ENCODE measurements around the gene PPP1CB.
"Not testable (repeated sequence)": the region's sequence is repeated elsewhere in the genome, so short reads cannot be mapped to it uniquely, and the experiment has no call there.

PPP1CB gene

DNA sequence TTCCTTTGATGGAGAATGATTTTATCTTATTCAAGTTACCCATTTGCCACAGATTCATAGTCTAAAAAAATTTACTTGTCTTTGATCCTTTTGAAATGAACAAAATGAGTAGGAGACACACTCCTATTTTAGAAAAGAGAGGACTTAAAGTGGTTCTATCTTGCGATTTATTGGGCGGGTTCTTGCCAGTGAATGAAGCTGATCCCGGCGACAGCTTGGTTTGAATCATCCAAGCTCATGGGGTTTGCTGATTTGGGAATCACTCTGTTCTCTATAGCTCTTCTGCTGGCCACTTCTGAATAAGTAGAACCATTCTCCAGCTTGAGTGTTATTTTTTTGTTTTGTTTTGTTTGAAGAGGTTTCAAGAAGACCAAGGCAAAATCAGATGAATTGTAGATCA is 25.5 kb upstream of the PPP1CB start:
- Mint-ChIP-seq H3K36me3 (no peaks in the 10 kb centered on the region), H3K27ac (no peak overlapping the region)
- ATAC-seq: no peak

DNA sequence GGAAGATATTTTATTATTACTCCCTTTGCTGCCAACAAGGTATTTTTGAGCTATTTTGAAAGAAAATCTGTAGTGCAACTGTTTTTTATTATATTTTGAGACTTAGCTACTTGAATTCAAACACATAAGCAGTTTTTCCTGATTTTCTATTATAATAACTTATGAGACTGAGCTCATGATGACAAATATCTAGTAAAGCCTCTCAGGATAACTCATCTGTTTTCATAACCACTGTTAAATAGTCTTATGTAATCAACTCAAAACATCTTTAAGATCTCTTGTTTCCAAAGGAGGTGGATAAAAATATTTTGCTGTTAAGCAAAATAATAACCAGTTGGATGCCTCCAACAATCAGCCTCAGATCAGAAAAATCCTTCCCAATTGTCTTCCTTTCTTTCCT is 21.9 kb upstream of the PPP1CB start:
- no peak for ATAC-seq
- H3K9me3 Mint-ChIP-seq: no peaks in the 10 kb centered on the region
- H3K4me3 Mint-ChIP-seq: no peak overlapping the region
- no peaks in the 10 kb centered on the region for H3K36me3 Mint-ChIP-seq
- no peaks in the 10 kb centered on the region for H3K4me1 Mint-ChIP-seq
- H3K27ac Mint-ChIP-seq: no peak overlapping the region
- DNase-seq (ENCODE audit: low spot score in 2 of 2): no peak

More for the DNA sequence above, 25.5 kb upstream of the PPP1CB start:
- H3K9me3 Mint-ChIP-seq: no peaks in the 10 kb centered on the region
- H3K4me3 Mint-ChIP-seq: no peak overlapping the region
- DNase-seq (ENCODE audit: low spot score in 2 of 2): no peak
- no peaks in the 10 kb centered on the region for H3K4me1 Mint-ChIP-seq

DNA sequence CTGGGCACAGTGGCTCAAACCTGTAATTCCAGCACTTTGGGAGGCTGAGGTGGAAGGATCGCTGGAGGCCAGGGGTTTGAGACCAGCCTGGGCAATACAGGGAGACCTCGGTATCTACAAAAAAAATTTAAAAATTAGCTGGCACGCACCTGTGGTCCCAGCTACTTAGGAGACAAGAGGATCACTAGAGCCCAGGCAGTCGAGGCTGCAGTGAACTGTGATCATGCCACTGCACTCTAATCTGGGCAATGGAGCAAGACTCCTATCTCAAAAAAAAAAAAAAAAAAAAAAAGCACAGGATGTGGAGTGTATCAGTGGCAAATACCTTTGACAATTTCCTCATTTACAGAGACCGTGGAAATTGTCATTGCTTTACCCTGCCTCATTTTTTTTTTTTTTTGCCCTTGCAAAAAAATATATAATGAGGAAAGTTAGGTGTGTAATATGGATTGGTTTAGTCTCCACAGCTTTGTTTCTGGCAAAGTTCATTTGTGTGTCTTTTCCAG is 20.9 kb upstream of the PPP1CB start:
- H3K36me3 Mint-ChIP-seq: no peaks in the 10 kb centered on the region
- ATAC-seq (no peak), DNase-seq (ENCODE audit: low spot score in 2 of 2) (no peak)
- H3K27ac Mint-ChIP-seq: no peak overlapping the region
- no peak overlapping the region for H3K4me3 Mint-ChIP-seq
- H3K9me3 Mint-ChIP-seq: no peaks in the 10 kb centered on the region
- no peaks in the 10 kb centered on the region for H3K4me1 Mint-ChIP-seq

DNA sequence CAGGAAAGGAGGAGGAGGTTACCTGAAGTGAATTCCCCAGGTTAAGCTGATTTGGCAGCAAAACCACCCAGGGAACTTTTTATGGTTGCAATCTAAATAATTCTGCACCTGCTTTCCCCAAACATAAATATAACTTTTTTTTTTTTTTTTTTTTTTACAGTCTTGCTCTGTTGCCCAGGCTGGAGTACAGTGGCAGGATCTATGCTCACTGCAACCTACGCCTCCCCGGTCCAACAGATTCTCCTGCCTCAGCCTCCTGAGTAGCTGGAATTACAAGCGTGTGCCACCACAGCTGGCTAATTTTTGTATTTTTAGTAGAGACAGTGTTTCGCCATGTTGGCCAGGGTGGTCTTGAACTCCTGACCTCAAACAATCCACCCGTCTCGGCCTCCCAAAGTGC is 16.1 kb upstream of the PPP1CB start:
- Mint-ChIP-seq H3K4me3 (no peak overlapping the region), H3K9me3 (peaks cover 5% of the 10 kb centered on the region), H3K27ac (no peak overlapping the region), H3K4me1 (no peaks in the 10 kb centered on the region), H3K36me3 (no peaks in the 10 kb centered on the region)
- ATAC-seq (no peak), DNase-seq (ENCODE audit: low spot score in 2 of 2) (no peak)

DNA sequence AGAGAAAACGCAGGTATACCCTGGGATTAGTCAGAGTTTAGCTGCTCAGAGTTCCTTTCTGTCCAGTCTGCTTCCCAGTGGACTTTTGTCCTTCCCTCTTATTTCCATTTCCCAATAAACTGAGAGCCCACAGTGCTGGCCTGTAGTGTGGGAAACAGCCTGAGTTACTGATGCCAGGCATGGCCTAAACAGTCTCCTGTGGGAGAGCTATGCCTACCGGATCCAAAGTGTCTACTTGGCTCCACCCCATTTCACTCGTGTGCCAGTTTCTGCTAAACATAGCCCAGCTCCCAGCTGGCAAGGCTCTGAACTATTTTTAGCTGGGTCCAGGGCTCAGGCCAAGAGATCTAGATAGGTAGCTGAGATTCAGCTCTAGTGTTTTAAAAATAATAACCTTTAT is 15.6 kb upstream of the PPP1CB start:
- no peak for ATAC-seq
- no peak for DNase-seq (ENCODE audit: low spot score in 2 of 2)
- Mint-ChIP-seq H3K4me3 (no peak overlapping the region), H3K27ac (no peak overlapping the region), H3K9me3 (peaks cover 5% of the 10 kb centered on the region), H3K4me1 (no peaks in the 10 kb centered on the region), H3K36me3 (no peaks in the 10 kb centered on the region)

DNA sequence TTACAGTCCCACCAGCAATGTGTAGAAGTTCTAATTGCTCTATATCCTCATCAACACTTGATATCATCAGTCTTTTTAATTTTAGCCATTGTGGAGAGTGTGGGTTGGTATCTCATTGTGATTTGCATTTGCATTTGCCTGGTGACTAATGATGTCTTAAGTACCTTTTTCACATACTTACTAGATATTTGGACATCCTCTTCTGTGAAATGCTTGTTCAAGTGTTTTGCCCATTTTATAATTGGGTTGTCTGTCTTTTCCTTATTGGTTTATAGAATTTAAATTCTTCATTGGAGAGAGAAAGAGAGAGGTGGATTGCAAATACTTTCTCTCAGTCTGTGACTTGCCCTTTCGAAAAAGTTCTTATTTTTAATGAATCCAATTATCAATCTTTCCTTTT is 14.0 kb upstream of the PPP1CB start:
- no peak overlapping the region for H3K27ac Mint-ChIP-seq
- H3K9me3 Mint-ChIP-seq: peaks cover 5% of the 10 kb centered on the region
- H3K4me3 Mint-ChIP-seq: no peak overlapping the region
- H3K36me3 Mint-ChIP-seq: no peaks in the 10 kb centered on the region
- no peaks in the 10 kb centered on the region for H3K4me1 Mint-ChIP-seq
- DNase-seq (ENCODE audit: low spot score in 2 of 2): no peak
- no peak for ATAC-seq

DNA sequence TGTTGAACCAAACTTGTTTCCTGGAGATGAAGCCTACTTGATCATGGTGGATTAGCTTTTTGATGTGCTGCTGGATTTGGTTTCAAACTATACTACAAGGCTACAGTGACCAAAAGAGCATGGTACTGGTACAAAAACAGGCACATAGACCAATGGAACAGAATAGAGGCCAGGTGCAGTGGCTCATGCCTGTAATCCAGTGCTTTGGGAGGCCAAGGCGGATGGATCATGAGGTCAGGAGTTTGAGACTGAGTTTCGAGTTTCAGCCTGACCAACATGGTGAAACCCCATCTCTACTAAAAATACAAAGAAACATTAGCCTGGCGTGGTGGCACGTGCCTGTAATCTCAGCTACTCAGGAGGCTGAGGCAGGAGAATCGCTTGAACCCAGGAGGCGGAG is 9.0 kb upstream of the PPP1CB start:
- not testable (repeated sequence) for DNase-seq (ENCODE audit: low spot score in 2 of 2); H3K36me3 Mint-ChIP-seq; H3K27ac Mint-ChIP-seq

DNA sequence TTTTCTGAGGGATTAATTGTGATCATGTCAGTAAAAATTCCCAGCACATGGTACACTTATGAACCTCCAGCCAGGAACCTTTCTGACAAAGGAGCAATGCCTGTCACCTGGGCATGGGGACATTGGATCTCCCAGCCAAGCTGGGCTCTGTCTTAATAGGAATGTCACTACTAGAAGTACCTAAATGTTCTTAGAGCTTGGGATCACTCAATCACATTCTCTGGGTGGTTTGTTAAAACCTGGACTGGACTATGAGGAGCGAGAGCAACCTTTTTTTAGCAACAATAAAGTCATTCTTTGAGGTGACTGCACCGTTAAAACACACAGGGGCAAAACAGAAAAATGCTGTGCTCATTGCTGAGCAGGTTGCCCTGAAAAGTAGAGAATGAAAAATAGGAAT is 6.4 kb upstream of the PPP1CB start:
- H3K4me1 Mint-ChIP-seq: peaks cover 22% of the 10 kb centered on the region
- DNase-seq (ENCODE audit: low spot score in 2 of 2): no peak

More for the DNA sequence above, 9.0 kb upstream of the PPP1CB start:
- H3K9me3 Mint-ChIP-seq, ATAC-seq, H3K4me1 Mint-ChIP-seq, H3K4me3 Mint-ChIP-seq: not testable (repeated sequence)

DNA sequence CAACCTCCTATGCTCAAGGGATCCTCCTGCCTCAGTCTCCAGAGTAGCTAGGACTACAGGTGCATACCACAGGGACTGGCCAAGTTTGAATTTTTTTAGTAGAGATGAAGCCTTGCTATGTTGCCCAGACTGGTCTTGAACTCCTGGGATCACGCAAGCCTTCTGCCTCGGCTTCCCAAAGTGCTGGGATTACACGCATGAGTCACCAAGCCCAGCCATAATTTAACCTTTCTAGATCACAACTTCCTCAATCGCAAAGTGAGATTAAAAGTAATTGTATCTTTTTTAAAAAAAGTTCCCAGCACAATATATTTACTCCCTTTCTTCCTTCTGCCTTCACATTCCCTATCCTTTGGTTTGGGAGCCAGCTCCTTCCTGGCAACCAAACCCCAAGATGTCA is 5.8 kb upstream of the PPP1CB start:
- H3K4me3 Mint-ChIP-seq: no peak overlapping the region
- no peak for DNase-seq (ENCODE audit: low spot score in 2 of 2)
- no peaks in the 10 kb centered on the region for H3K9me3 Mint-ChIP-seq
- peaks cover 8% of the 10 kb centered on the region for H3K36me3 Mint-ChIP-seq
- no peak overlapping the region for H3K27ac Mint-ChIP-seq
- H3K4me1 Mint-ChIP-seq: peaks cover 29% of the 10 kb centered on the region
- ATAC-seq: no peak

More for the DNA sequence above, 6.4 kb upstream of the PPP1CB start:
- Mint-ChIP-seq H3K36me3 (peaks cover 1% of the 10 kb centered on the region), H3K27ac (no peak overlapping the region), H3K9me3 (no peaks in the 10 kb centered on the region), H3K4me3 (no peak overlapping the region)
- ATAC-seq: no peak

DNA sequence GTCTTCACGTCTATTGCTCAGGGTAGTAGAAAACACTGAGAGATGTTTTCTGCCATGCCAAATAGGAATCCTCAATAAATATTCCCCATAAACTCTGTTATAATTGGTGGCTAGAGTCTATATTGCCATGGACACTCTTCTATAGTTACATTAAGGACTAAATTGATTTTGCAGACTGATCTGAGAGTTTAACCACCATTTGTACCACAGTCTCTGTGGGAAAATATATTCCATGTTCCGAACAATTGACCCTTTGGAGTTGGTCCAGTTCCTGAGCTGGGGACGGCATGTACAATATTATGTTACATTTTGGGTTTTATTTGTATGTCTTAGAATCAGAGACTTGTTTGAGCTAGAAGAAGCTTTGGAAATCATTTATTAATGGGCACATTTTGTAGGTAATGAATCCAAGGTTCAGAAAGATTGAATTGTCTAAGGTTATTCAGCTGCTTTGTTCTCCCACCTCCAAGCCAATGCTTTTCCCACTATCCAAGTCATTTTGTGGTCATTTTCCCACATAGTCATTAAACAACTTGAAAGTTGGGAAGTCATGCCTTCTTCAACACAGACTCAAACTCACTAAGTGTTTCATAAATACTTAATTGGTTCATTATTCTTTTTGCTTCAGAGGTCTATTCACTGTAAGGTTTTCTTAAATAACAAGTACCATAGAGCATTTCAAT is 5.1 kb upstream of the PPP1CB start:
- DNase-seq (ENCODE audit: low spot score in 2 of 2): no peak
- no peak for ATAC-seq
- Mint-ChIP-seq H3K27ac (no peak overlapping the region), H3K36me3 (peaks cover 14% of the 10 kb centered on the region), H3K4me3 (no peak overlapping the region), H3K9me3 (no peaks in the 10 kb centered on the region), H3K4me1 (peaks cover 29% of the 10 kb centered on the region)

DNA sequence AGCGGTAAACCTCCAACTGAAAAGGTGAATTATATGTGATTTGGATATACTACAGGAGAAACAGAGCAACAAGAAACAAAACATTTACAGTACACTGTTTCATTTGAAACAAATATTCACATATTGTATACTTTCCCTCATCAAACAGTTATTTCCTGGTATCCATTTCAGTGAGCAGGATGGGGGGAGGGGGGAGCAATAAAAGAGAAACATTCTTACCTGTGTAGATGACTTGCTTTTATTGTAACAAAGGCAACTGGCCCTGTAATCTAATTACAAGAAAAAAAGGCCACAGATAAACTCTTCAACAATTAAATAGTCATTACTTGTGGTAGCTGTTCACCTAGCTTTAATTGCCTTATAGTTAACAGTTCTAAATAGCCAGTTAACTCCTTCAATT is 3.9 kb upstream of the PPP1CB start:
- Mint-ChIP-seq H3K36me3 (peaks cover 26% of the 10 kb centered on the region), H3K27ac (peak overlapping the region; percentile 97), H3K4me3 (peak overlapping the region; percentile 60), H3K9me3 (no peaks in the 10 kb centered on the region), H3K4me1 (peaks cover 29% of the 10 kb centered on the region)
- no peak for DNase-seq (ENCODE audit: low spot score in 2 of 2)
- no peak for ATAC-seq

DNA sequence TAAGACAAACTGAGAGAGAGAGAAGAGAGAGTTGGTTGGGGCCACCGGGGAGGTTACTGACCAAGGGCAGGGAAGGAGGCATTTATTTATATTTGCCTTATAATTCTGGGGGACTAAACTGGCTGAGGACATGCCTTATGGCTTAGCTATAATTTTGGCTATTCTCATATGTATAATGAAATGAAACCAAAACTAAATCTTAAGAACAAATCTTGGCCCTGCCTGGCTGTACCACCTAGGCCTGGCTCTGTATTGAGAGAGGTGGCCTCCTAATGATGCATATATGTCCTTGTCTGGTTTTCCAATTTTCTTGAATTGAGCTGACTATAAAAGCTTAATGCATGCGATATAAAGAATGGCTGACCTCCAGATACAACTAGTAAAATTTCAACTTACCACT is 3.5 kb upstream of the PPP1CB start:
- peak overlapping the region; percentile 60 for H3K4me3 Mint-ChIP-seq
- peak overlapping the region; percentile 97 for H3K27ac Mint-ChIP-seq
- ATAC-seq: no peak
- peaks cover 29% of the 10 kb centered on the region for H3K4me1 Mint-ChIP-seq
- DNase-seq (ENCODE audit: low spot score in 2 of 2): no peak
- peaks cover 31% of the 10 kb centered on the region for H3K36me3 Mint-ChIP-seq
- no peaks in the 10 kb centered on the region for H3K9me3 Mint-ChIP-seq

DNA sequence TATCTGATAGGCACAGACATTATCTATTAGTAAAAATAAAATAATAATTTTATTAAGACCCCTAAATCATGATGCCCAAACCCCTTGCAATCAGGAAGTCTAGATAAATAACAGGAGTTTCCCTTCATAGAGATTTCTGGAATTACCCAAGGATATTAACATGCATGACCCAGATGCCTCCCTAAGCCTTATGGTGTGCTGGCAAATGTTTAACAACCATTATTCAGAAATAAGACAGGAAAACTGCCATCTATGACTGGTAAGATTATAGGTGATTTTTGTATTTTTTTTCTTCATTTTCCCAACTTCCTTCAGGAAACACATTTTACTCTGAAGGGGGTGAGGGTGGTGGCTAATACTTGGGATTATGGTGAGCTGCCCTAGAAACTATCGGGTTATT is 2.7 kb upstream of the PPP1CB start:
- no peak for DNase-seq (ENCODE audit: low spot score in 2 of 2)
- H3K4me1 Mint-ChIP-seq: peaks cover 29% of the 10 kb centered on the region
- H3K27ac Mint-ChIP-seq: peak overlapping the region; percentile 97
- H3K4me3 Mint-ChIP-seq: peak overlapping the region; percentile 60
- H3K36me3 Mint-ChIP-seq: peaks cover 36% of the 10 kb centered on the region
- no peaks in the 10 kb centered on the region for H3K9me3 Mint-ChIP-seq
- no peak for ATAC-seq

DNA sequence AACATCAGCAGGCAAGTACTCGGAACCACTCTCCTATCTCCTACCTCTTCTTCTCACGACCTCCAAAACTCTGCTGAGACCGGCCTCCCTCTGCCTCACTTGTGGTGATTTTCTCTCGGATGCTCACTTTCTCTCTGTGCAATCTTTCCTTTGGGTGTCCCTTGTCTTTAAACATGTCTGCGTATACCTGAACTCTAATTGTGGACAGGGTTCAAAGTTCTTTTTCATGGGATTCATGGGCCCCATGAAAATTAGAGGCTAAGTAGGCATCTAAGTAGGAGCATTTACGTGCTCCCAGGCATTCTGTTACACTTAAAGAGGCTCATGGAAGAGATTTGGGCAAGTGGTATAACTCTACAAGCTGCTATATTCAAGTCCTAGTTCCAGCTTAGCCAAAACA is 2.1 kb upstream of the PPP1CB start:
- DNase-seq (ENCODE audit: low spot score in 2 of 2) (no peak), ATAC-seq (no peak)
- peaks cover 40% of the 10 kb centered on the region for H3K36me3 Mint-ChIP-seq
- peaks cover 34% of the 10 kb centered on the region for H3K4me1 Mint-ChIP-seq
- no peaks in the 10 kb centered on the region for H3K9me3 Mint-ChIP-seq
- H3K27ac Mint-ChIP-seq: peak overlapping the region; percentile 97
- H3K4me3 Mint-ChIP-seq: peak overlapping the region; percentile 84

DNA sequence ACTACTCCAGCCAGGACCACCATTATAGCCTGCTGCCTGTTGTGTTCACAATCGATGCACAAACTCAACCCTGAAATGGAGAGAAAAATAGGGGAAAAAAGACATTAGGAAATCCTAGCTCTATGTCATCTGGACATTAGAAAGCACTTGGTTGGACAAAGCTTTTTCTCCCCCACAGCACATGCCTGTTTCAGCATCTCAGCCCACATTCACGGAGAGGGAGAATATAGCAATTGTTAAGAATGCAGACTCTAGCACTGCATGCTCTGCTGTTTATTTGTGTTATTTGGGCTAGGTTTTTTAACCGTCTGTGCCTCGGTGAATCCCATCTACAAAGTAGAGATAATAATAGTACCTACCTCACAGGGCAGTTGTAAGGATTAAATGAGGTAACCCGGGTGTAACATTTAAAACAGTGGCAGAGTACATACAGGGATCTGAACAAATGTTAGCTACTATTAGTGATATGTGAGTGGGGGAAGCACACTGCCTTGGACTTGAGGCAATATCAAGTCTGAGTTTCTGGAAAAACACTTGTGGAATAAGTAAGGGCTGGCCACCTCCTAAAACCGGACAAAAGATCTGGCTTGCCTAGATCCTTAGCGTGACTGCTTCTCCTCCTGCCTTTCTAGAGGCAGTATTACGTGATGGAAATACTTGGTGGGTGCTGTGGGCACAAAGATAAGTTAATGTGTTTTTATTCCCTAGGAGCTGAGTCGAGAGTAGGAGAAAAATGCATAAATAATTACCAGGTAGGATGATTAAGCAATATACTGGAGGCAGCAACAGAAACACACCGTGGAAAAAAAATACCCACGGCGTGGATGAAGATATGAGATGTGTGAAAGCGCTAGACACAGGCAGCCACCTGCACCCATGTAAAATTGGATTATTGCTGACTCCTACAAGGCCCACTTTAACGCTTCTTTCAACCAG is 1.0 kb upstream of the PPP1CB start:
- DNase-seq (ENCODE audit: low spot score in 2 of 2) (peak; percentile 10 to 67), ATAC-seq (peak; percentile 1)
- Mint-ChIP-seq H3K4me3 (peak overlapping the region; percentile 84), H3K27ac (peak overlapping the region; percentile 97), H3K36me3 (peaks cover 51% of the 10 kb centered on the region), H3K9me3 (no peaks in the 10 kb centered on the region), H3K4me1 (peaks cover 44% of the 10 kb centered on the region)

Measured in stimulated activated effector memory CD8-positive, alpha-beta T cell treated with anti-CD3 and anti-CD28 coated beads, Interleukin-12 subunit alpha, Interleukin-12 subunit beta, amount 100 ng/mL, for 72 hours (primary cell).